ENCODE measurements around the gene SORCS3.
A peak's percentile ranks its signal among the peaks of the same experiment; 100 is the strongest.

Gene SORCS3

DNA sequence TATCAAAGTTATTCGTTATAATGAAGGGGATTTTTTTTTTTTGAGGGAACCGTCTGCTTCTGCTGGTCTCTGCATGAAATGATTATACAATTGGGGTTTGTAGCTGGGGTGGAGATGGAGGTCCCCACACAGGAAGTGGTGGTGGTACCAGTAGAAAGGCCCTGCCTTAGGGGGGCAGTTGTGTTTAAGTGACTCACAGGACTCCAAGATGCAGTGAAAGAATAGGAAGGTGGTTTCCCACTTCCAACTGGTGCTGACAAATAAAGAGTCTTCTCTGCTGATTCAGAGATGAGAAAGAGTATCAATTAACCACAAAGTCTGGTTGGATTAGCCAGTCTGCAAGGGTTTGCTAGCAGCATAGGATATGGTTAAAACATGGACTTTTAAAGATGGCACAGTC is 376.0 kb downstream of the SORCS3 start:
- no peak for DNase-seq (ENCODE audit: low spot score)

DNA sequence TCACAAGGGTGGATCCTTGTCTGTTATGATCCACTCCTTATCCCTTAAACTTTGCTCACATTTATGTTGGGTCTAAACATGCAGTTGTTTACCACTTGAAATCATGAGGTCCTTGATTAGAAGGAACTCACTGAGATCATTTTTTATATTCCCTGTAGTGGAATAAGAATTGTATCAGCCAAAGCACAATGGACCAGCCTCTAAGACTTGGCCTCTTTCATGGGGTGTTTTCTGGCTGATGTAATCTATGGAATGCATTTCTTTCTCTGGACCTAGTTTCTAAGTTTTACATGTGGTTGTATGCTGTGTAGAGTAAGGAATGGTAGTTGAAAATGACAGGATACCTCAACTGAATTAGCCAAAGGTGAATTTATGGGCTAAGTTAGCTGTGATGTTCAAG is 376.6 kb downstream of the SORCS3 start:
- DNase-seq (ENCODE audit: low spot score) = no peak

DNA sequence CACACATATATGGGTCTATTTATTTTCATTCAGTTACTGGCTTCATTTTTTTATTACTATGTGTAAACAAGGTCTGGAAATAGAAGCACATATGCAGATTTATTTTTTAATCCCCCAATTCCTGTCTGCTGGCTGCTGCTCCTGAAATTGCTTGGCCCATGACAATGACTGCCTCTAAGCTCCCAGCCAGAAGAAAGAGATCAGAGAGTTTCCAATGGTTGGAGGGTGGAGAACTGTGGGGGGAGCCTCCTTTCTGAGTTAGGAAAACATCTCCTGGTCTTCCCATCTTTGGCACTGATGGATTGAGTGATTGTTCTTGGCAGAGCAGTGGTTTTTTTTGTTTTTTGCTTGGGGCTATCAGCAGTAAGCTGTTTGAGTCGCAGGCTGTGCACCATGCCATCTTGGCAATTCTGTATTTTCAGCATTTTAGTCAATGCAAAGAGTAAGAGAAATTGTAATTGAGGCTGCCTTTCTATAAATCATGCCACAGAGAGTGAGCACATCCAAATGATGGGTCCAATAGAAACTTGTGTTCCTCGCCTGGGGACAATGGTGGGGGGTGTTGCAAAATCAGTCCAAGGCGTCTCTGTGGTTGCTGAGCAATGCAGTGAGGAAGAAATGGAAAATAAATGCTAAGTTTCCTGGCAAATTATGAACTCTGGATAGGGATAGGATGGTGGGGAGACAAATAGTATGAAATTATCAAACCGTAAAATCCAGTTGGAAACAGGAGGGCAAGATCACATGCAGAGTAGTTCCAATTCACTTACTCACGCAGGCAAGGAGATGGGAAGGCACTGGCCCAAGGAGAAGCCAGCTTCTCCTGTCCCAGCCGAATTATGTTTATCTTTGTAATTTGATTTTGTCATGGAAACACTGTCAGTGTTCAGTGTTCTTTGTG is 382.4 kb downstream of the SORCS3 start:
- DNase-seq (ENCODE audit: low spot score) = no peak

DNA sequence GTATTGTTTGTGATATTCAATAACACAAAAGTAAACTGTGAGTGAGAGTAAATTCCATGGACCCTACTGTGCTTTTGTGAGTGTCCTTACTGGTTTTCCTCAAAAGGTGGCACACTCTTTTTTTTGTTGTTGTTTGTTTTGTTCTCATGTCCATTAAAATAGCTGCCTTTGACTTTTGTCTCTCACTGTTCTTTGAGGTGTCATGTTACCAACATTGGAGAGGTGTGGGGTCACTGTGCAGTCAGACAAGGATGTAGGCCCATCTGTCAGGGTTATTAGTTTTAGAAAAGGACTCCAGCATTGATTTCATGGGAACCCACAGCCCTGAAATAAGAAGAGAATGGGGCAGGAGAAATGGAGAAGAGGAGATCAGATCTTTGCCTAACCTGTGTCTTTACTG is 383.1 kb downstream of the SORCS3 start:
- DNase-seq (ENCODE audit: low spot score) = no peak

DNA sequence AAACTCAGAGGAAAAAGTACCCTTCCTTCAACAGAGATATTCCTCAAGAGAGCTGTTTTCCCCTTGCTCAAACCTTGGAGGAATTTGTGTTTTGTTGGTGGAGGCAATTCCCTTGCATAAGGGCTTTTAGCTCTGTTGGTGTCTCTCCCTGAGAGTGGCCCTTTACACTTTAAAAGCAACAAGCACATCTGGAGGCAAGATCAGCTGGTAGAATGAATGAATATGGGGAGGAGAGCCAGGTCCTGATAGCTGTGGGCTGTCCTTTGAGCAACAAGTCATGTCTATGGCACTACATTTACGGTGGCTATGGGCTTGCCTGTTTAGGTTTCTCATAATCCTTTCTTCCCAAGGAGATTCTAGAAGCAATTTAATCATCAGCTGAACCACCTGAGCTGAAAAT is 384.0 kb downstream of the SORCS3 start:
- no peak for DNase-seq (ENCODE audit: low spot score)

DNA sequence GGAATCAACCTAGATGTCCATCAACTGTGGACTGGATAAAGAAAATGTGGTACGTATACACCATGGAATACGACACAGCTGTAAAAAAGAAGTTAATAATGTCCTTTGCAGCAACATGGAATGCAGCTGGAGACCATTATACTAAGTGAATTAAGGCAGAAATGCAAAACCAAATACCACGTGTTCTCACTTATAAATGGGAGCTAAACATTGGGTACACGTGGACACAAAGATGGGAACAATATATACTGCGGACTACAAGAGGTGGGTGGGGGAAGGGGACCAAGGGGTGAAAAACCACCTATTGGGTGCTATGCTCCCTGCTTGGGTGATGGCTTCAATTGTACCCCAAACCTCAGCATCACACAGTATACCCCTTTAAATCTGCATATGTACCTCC is 385.5 kb downstream of the SORCS3 start:
- no peak for DNase-seq (ENCODE audit: low spot score)

DNA sequence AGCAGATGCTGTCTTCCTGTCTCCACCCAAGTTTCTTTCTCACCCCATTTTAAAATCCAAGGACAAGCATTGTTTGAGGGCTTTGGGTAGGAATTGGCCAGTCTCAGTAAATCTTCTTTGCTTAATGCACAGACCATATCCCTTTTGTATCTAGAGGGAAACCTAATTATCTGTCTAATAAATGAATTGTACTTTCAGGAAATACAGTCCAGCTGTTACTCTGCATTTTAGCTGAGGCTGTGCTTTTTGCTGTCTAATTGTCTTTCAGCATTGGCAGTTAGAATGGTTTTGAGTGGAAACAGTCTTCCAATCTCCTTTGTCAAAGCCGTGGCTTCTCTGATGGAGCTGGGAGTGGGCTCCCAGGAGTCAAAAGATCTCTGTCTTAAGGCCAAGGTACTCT is 388.2 kb downstream of the SORCS3 start:
- DNase-seq (ENCODE audit: low spot score) = no peak

DNA sequence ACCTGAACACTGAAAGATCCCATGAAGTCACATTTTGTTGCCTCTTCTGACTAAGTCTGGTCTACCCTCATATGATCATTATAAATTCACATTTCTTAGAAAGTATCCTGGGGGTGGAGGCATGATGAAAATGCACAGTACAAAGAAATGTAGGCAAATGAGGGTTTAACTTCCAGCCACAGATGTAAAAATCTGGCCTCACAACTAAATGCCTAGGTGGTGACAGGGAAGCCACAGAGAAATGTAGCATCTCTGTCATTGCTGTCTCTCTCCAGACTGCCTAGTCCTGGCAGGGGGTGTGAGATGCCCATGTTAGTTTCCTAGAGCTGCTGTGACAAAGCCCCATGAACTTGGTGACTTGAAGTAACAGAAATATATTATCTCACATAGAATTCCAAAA is 395.9 kb downstream of the SORCS3 start:
- DNase-seq (ENCODE audit: low spot score) = no peak

DNA sequence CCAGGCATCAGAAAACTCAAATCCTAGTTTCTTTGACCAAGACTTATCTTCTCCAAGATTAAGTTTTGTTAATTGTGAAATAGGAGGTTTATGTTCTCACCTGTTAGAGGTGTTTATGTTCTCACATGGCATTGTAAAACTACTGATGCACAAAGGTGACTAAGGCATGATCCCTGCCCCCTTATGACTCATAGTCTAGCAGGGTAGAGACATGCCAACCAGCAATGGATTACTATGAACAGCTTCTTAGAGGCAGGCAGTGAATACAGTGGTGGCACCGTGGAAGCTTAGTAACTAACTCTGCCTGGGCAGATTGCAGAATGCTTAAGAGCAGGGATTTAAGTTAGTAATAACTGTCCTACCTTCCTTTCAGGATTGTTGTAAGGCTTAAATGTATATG is 400.9 kb downstream of the SORCS3 start:
- DNase-seq (ENCODE audit: low spot score) = peak; percentile 9

DNA sequence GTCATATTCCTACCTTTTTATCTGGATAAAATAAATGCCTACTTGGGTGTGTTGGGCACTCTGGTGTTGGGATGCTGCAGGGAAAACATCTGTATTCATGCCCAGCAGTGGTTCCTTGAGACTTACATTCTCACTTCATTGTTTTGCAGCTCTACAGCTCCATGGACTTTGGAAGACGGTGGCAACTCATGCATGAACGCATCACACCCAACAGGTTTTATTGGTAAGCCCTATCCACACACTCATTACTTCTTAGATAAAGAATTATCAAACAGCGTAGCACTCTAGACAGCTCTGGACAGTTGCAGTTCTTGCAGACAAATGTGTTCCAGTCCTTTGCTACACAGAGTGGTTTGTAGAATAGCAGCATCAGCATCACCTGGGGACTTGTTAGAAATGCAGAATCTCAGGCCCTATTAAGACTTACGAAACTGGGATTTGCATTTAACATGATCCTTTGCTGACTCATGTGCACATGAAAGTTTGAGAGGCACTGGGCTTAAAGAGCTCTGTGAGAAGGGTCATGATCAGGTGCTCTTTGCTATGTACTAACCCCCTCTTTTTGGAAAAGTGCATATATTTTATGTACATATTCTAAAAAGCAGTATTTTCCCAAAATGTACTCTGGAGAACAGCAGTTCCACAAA is 401.9 kb downstream of the SORCS3 start:
- no peak for DNase-seq (ENCODE audit: low spot score)

DNA sequence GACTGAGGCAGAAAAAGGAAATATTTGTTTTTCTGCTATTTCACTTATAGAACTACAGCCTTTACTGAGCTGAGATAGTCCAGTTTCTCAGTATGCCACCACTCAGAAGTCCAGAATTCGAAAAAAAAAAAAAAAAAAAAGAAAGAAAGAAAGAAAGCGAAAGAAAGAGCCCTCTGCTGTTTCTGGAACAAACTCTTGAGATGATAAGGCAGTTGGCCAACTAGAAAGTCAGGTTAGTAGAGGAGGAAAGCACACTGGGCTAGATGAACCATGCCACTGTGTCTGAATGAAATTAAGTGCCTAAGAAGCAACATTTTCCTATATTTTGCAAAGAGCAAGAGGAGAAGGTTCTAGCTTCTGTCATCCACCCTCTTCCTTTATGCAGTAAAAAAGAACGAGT is 403.8 kb downstream of the SORCS3 start:
- no peak for DNase-seq (ENCODE audit: low spot score)

DNA sequence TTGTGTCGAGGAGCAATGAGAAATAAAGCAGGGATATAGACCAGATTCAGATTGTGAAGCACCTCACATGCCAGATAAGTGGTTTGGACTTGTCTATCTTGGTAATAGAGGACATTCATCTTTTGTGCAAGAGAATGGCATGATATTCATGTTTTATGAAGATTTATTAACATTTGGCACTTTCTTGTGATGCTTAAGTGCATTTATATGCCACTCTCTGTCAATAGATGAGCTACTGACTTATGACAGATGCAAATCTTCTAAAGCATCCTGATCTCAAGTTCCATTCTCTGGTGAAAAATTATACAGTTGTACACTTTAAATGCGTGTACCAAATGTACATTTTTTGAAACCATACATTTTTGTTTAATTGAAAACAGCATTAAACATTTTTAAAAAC is 415.3 kb downstream of the SORCS3 start:
- no peak for DNase-seq (ENCODE audit: low spot score)

DNA sequence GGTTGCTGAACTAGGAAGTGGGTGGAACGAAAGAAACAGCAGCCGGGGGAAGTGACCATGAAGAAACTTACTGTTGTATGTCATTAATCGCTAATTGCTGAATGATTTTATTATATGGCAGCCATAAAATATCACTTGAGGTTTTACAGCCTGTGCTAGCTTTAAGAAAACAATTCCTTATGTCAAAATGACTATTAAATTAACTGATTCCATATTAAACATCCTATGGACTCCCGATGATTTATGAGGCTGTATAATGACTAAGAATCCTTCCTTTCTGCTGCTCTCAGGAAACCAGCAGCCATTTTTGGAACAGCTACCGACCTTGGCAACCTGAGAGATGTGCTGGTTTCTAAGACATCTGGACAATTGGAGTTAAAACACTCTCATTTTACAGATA is 421.9 kb downstream of the SORCS3 start:
- DNase-seq (ENCODE audit: low spot score) = no peak

DNA sequence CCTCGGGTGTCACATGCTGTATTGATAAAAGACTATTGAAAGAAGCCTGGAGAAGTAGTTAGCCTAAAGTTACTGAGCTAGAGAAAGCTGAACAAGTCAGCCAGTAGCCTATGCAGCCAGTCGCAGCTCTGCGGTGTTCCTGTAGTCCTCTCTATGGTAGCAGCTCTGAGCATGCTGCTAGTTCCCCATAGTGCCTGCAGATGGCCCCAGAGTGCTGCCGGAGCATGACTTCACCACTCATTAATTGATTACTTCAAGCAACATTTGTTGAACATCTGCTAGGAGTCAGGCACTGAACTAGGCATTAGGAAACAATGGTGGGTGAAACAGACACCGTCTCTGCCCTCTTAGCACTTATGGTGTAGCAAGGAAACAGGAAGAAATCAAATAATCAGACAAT is 422.7 kb downstream of the SORCS3 start:
- DNase-seq (ENCODE audit: low spot score) = peak; percentile 19

DNA sequence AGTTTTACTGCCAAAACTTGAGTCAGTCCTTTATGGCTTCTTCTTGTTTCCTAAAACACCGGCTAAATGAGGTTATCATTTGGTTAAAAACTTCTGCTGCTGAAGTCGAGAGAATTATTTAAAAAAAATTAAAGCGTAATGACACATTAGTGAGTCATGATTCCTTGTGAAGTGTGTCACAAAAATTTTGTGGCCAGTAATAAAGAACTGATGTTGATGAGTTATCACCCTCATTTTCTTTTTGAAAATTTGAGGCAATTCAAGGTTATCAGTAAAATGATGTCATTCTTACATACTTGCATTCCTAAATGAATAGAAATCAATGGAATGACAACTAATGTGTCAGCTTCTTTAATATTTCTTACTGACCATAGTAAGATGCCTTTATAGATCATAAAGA is 427.4 kb downstream of the SORCS3 start:
- no peak for DNase-seq (ENCODE audit: low spot score)

DNA sequence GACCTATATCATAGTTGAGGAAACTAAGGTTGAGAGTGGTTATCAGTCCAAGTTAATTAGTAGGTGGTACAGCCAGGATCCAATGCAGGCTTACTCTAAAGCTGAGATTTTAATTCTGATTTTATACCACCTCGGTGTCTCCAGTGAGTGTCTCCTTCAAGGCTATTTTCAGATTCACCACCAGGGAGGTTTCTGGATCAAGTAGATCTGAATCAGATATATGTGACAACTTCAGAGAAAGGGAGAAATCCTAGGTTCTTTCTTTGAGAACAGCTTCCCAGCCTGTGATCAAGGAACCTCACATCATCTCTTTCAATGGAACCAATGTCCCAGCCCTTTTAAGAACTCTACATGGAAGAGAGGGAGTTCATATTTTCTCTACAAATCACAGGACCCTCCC is 429.2 kb downstream of the SORCS3 start:
- no peak for DNase-seq (ENCODE audit: low spot score)

DNA sequence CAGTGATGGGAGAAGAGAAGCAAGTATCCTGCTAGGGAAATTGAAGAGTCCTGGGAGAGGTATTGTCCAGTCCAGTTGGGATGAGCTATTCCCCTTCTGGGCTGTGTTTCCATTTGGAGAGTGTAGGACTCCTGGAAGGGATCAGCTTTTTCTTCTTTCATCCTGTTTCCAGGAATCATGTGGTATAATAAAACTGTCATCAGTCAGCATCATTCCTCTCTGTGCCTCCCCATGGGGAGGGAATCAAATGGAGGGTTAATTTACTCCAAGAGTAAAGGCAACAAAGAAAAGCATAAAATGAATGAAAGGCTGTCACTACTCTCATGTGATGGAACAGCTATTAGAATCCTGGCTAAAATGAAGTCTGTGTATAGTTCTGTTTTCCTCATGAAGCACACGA is 429.9 kb downstream of the SORCS3 start:
- DNase-seq (ENCODE audit: low spot score) = no peak

DNA sequence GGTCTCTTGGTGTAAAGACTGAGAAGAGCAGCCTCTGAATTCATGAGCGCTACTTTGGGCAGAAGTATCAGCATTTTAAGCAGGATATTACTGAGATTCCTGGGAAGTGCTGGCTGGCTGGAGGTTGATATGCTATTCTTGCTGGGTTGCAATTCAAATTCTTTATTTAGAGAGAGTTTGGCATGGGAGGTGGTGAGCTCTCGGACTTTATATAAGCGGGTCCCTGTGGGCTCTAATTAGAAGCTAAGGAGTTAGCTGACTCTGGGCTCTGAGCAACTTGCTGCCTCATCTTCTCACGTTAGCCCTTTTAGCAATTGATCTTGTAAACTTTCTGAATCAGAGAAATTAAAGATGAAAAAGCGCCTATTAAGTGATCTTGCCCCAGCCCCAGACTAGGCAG is 430.9 kb downstream of the SORCS3 start:
- no peak for DNase-seq (ENCODE audit: low spot score)

DNA sequence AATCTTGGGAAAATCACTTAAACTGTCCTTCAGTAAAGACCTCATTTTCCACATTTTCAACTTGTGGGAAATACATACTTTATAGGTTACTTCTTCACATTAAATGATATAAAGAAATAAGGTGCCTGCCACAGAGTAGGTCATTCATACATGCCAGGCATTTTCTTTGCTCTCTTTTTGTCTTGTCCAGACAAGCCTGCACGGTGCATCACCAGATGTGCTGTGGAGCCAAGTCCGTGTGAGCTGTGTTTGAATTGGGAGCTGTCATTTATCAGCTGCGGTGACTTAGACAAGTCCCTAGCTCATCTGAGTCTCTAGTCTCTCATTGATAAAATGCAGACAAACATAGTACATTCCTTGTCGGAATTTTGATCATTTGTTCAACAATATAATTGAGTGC is 432.9 kb downstream of the SORCS3 start:
- DNase-seq (ENCODE audit: low spot score) = no peak

DNA sequence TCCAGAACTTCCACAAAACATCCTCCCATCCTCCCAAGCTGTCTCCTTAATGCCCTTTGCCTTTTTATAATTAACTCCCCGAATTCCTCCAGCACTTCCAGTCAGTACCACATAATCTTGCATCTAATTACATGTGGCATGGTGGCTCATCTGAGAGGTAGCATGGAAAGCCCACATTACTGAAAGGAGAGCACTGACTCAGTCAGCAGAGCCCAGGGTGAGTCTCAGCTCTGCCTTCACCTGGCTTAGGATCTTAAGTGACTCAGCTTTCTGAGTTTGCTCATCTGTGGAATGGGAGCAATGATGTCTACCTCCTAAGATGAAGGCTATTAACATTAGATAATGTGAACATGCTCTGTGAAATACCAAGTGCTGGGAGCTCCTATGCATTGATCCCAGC is 433.9 kb downstream of the SORCS3 start:
- DNase-seq (ENCODE audit: low spot score) = no peak

DNA sequence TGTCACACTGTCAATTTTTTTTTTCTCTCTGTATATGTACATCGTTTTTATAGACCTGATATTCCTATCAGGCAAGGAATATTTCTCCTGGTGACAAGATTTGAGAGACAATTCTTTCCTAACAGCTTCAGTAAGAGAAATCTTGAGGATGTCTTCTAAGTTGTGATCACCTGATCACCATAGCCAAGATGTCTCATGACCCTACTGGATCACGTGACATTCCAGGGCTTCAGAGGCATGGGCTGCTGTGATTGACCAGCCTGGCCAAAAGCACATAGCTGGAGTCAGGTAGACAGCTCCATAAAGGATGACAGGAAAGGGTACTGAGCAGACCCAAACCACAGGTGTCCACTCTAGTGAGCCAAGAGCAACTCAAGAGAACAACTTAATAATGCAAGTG is 444.9 kb downstream of the SORCS3 start:
- DNase-seq (ENCODE audit: low spot score) = no peak

DNA sequence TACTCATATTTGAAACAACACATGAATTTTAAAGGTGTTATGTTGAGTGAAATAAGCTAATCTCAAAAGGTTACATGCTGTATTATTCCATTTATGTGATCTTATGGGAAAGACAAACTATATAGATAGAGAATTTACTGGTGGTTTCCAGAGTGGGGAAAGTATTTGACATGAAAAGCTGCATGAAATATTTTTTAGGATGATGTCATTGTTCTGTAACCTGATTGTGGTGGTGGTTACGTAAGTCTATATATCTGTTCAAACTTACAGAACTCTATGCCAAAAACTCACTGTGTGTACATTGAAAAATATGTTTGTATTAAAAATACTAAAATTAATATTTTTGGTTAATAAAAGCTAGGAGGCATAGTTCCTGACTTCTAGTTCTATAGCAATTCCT is 453.0 kb downstream of the SORCS3 start:
- DNase-seq (ENCODE audit: low spot score) = no peak

DNA sequence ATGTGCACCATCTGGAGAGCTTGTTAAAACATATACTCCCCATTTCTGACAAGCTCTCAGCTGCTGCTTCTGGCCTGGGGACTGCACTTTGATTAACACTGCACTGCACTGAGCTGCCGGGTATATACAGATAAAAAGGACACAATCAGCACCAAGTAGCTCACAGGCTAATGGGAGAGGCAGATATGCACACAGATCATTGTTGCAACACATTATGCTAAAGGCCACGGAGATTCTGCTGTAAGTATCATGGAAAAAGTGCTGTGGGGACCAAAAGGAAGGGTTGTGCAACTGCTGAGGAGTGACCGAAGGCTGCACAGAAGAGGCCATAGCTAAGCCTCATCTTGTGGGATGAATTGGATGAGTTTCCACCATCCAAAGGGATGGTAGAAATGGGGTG is 455.2 kb downstream of the SORCS3 start:
- no peak for DNase-seq (ENCODE audit: low spot score)

DNA sequence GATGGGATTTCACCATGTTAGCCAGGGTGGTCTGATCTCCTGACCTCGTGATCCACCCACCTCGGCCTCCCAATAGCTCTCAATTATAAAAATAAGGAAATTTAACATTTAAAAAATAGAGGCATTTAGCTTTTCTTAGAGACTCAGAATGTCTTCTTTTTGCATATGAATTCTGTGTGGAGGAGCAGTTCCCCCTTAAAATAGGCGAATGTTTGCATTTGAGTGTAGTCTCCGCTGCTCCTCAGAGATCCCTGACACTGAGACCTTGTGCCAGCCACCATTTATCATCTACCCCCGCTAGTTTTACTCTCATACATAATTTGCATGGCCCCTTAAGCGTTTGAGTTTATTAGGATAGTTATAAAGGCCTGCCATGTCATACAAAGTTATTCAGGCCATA is 461.9 kb downstream of the SORCS3 start:
- DNase-seq (ENCODE audit: low spot score) = no peak
